Measurements from ENCODE around the gene C10orf90. TPM values are rescaled to one million over a fixed set of nuclear protein-coding genes. Genes with fewer than 3 reads are reported as not detected.

The C10orf90 gene
- total RNA-seq, 1 donor from 2014 or later = not detected

GRCh38 chr10:126454045-126454751 is 216.3 kb downstream of the C10orf90 start:
- no peaks in the 10 kb centered on the region for H3K4me1 ChIP-seq
- ATAC-seq = peak in 1 of 2 donors; percentile 13
- H3K36me3 ChIP-seq = no peaks in the 10 kb centered on the region
- H3K4me3 ChIP-seq = no peak overlapping the region
- H3K27ac ChIP-seq = no peak overlapping the region
- no peaks in the 10 kb centered on the region for H3K9me3 ChIP-seq
- TF ChIP-seq CTCF (IDR thresholded peaks at IDR 0.05) = no peak
- intact Hi-C loops (cut with DNase I) = no loop called here
- DNase-seq = no peak
- H3K27me3 ChIP-seq (ENCODE audit: low read depth) = no peaks in the 10 kb centered on the region

GRCh38 chr10:126452245-126452644 is 218.2 kb downstream of the C10orf90 start:
- Histone ChIP-seq H3K4me3 (no peak overlapping the region), H3K4me1 (no peaks in the 10 kb centered on the region), H3K9me3 (no peaks in the 10 kb centered on the region), H3K27me3 (ENCODE audit: low read depth) (no peaks in the 10 kb centered on the region), H3K36me3 (no peaks in the 10 kb centered on the region), H3K27ac (no peak overlapping the region)
- no peak for TF ChIP-seq CTCF (IDR thresholded peaks at IDR 0.05)
- no peak for ATAC-seq
- intact Hi-C loops (cut with DNase I) = no loop called here
- DNase-seq = no peak

- intact Hi-C loops (cut with DNase I) = no loop called here
- H3K27ac ChIP-seq = no peak overlapping the region
- no peaks in the 10 kb centered on the region for H3K4me1 ChIP-seq
- TF ChIP-seq CTCF (IDR thresholded peaks at IDR 0.05) = no peak
- DNase-seq (no peak), ATAC-seq (no peak)
- H3K36me3 ChIP-seq = no peaks in the 10 kb centered on the region
- no peaks in the 10 kb centered on the region for H3K27me3 ChIP-seq (ENCODE audit: low read depth)
- H3K9me3 ChIP-seq = no peaks in the 10 kb centered on the region
- H3K4me3 ChIP-seq = no peak overlapping the region
Measured at GRCh38 chr10:126448091-126448490, 222.4 kb downstream of the C10orf90 start.

- intact Hi-C loops (cut with DNase I) = no loop called here
- no peak for TF ChIP-seq CTCF (IDR thresholded peaks at IDR 0.05)
- Histone ChIP-seq H3K4me1 (no peaks in the 10 kb centered on the region), H3K27ac (no peak overlapping the region), H3K4me3 (no peak overlapping the region), H3K27me3 (ENCODE audit: low read depth) (no peaks in the 10 kb centered on the region), H3K36me3 (no peaks in the 10 kb centered on the region), H3K9me3 (peaks cover 11% of the 10 kb centered on the region)
- ATAC-seq (no peak), DNase-seq (no peak)
Measured at GRCh38 chr10:126439942-126440341, 230.6 kb downstream of the C10orf90 start.

- H3K4me1 ChIP-seq = no peaks in the 10 kb centered on the region
- H3K27me3 ChIP-seq (ENCODE audit: low read depth) = no peaks in the 10 kb centered on the region
- H3K9me3 ChIP-seq = peaks cover 11% of the 10 kb centered on the region
- no peak for TF ChIP-seq CTCF (IDR thresholded peaks at IDR 0.05)
- ATAC-seq (no peak), DNase-seq (no peak)
- no peak overlapping the region for H3K4me3 ChIP-seq
- H3K36me3 ChIP-seq = no peaks in the 10 kb centered on the region
- no peak overlapping the region for H3K27ac ChIP-seq
- intact Hi-C loops (cut with DNase I) = no loop called here
Measured at GRCh38 chr10:126438407-126438783, 232.1 kb downstream of the C10orf90 start.

Data from lower lobe of right lung (tissue), 2 donors.